GM12878 (cell line): Measurements from ENCODE around the gene NID1. TPM values are rescaled to one million over a fixed set of nuclear protein-coding genes. Genes with fewer than 3 reads are reported as not detected.

Source experiments
- ATAC-seq: fragments of 200-7000 bp; cut with Tn5 transposase; 3 replicates; pipeline ENCODE4 v1.9.1; 2020; ENCODE audit warnings: mild to moderate bottlenecking, moderate library complexity
- BruUV-seq: library from RNA; stranded (reverse); fragments of 400-500 nt; replicated peaks from 2 replicates; lab custom pipeline; 2021; lab: Mats Ljungman, UMichigan
- CTCF ChIA-PET: fragments of 300-600 bp; sonication (Branson Sonifier 250); formaldehyde crosslinking; extraction: SDS; loops from one replicate; lab custom pipeline; 2021; ENCODE audit warnings: inconsistent platforms; lab: Yijun Ruan, JAX
- POLR2A ChIA-PET: fragments of 350-600 bp; formaldehyde crosslinking; extraction: SDS; loops from one replicate; lab custom pipeline; 2021; ENCODE audit warnings: inconsistent platforms; lab: Charles Lee
- RAD21 ChIA-PET: fragments of 300-600 bp; sonication (Branson Sonifier 250); formaldehyde crosslinking; loops from one replicate; lab custom pipeline; 2023; ENCODE audit warnings: antibody characterized with exemption; ENCODE audit not compliant: unreplicated experiment; lab: Charles Lee
- SMC1A ChIA-PET: fragments of 300-600 bp; sonication (Branson Sonifier 250); formaldehyde crosslinking; loops from one replicate; lab custom pipeline; 2023; ENCODE audit not compliant: unreplicated experiment, uncharacterized antibody; lab: Charles Lee
- DNase-seq: peaks from one replicate; pipeline ENCODE4 v3.0.0-alpha.2; 2011; ENCODE audit warnings: low read depth, low spot score
- FAIRE-seq: peaks from 3 replicates; lab custom pipeline; 2011; peaks lifted over from hg19 to GRCh38; lab: Jason Lieb, UNC
- H2AFZ ChIP-seq: 2 replicates; pipeline ENCODE4 v1.6.0; 2011; ENCODE audit warnings: low read depth, low read length, control low read depth; ENCODE audit not compliant: control insufficient read depth
- H3K27ac ChIP-seq: 2 replicates; pipeline ENCODE4 v1.5.1; 2011; ENCODE audit warnings: control low read depth; ENCODE audit not compliant: control insufficient read depth, insufficient read depth
- H3K27me3 ChIP-seq, 2 experiments: replicated peaks in 1 of 2; 2 replicates each; pipeline versions ENCODE4 v1.6.0 to v1.6.1; 2011; ENCODE audit warnings: low read length in 1 of 2; ENCODE audit not compliant: control insufficient read depth in 2 of 2, insufficient read depth in 2 of 2
- H3K36me3 ChIP-seq, 2 experiments: 2 replicates each; pipeline ENCODE4 v1.5.1; 2011; ENCODE audit warnings: low read length in 1 of 2; ENCODE audit not compliant: control insufficient read depth in 2 of 2, insufficient read depth in 2 of 2
- H3K4me1 ChIP-seq: 2 replicates; pipeline ENCODE4 v1.6.1; 2011; ENCODE audit warnings: mild to moderate bottlenecking, low read length, moderate library complexity, mixed read lengths; ENCODE audit not compliant: control insufficient read depth, insufficient read depth
- H3K4me2 ChIP-seq: 2 replicates; pipeline ENCODE4 v1.6.0; 2011; ENCODE audit warnings: control low read depth; ENCODE audit not compliant: control insufficient read depth, insufficient read depth
- H3K4me3 ChIP-seq: fragments of 200-600 bp; sonication (generic); 2 replicates; pipeline ENCODE4 v1.5.1; 2016
- H3K79me2 ChIP-seq: 2 replicates; pipeline ENCODE4 v1.6.0; 2011; ENCODE audit warnings: low read length; ENCODE audit not compliant: control insufficient read depth, insufficient read depth
- H3K9ac ChIP-seq: 2 replicates; pipeline ENCODE4 v1.8.0; 2011; ENCODE audit warnings: low read length, control low read depth, mixed read lengths; ENCODE audit not compliant: control insufficient read depth, insufficient read depth
- H3K9me3 ChIP-seq: replicated peaks from 3 replicates; pipeline ENCODE4 v1.5.1; 2011; ENCODE audit warnings: mild to moderate bottlenecking, low read length; ENCODE audit not compliant: control insufficient read depth, insufficient read depth
- H4K20me1 ChIP-seq: 2 replicates; pipeline ENCODE4 v1.6.0; 2011; ENCODE audit not compliant: control insufficient read depth, insufficient read depth
- CHD2 ChIP-seq: IDR thresholded peaks from 2 replicates; pipeline ENCODE4 v1.6.1; 2011; ENCODE audit warnings: low read depth, low read length, improper control_type of control experiment, borderline replicate concordance
- CUX1 ChIP-seq: IDR thresholded peaks from 2 replicates; pipeline ENCODE4 v1.6.1; 2012; ENCODE audit warnings: improper control_type of control experiment, low read depth, low read length; ENCODE audit not compliant: insufficient replicate concordance
- GATAD2B ChIP-seq: fragments of 450-650 bp; conservative IDR thresholded peaks from 2 replicates; pipeline ENCODE4 v1.6.1; 2017; ENCODE audit warnings: low read depth, mild to moderate bottlenecking, moderate library complexity
- MAX ChIP-seq: IDR thresholded peaks from 2 replicates; pipeline ENCODE4 v1.6.1; 2012; ENCODE audit warnings: low read depth, low read length, improper control_type of control experiment
- PML ChIP-seq: IDR thresholded peaks from 2 replicates; pipeline ENCODE4 v1.6.1; 2012; ENCODE audit warnings: low read length, inconsistent platforms
- SIX5 ChIP-seq: IDR thresholded peaks from 2 replicates; pipeline ENCODE4 v1.6.1; 2011; ENCODE audit warnings: mild to moderate bottlenecking, low read depth, low read length, moderate library complexity; ENCODE audit not compliant: severe bottlenecking
- STAT3 ChIP-seq: IDR thresholded peaks from 2 replicates; pipeline ENCODE4 v1.6.1; 2011; ENCODE audit warnings: low read depth, low read length, improper control_type of control experiment
- TBL1XR1 ChIP-seq: IDR thresholded peaks from 2 replicates; pipeline ENCODE4 v1.6.1; 2012; ENCODE audit warnings: low read depth, low read length, improper control_type of control experiment
- WGBS: methylation state at CpG from one replicate; pipeline ENCODE4 v1.1.6; 2016; ENCODE audit warnings: low lambda C conversion rate; ENCODE audit not compliant: insufficient replicate concordance, insufficient coverage; ENCODE audit errors: missing lambda C conversion rate; 5-methylcytosine and 5-hydroxymethylcytosine counted together
- in situ Hi-C: fragments of 300-500 bp; cut with MboI; formaldehyde crosslinking; loops from 9 replicates; pipeline ENCODE4 v1.14.3; 2018; ENCODE audit warnings: mixed read lengths
- intact Hi-C: fragments of 100-400 bp; cut with micrococcal nuclease; formaldehyde crosslinking; loops from one replicate; pipeline ENCODE4 v1.14.2; 2022; ENCODE audit not compliant: unreplicated experiment
- polyA plus RNA-seq, 11 experiments: library from polyadenylated mRNA; depleted of rRNA in 4 of 11; unstranded in 6 of 11; stranded (reverse) in 5 of 11; fragments of >200 nt; fragmentation: Nextera tagmentation in 4 of 11; fragmentation: Illumina TruSeq in 1 of 11; extraction: Ambion mirVana in 4 of 11; extraction: Trizol in 1 of 11; gene quantifications; 1 replicate in 1 of 11; 2 replicates in 10 of 11; pipeline versions ENCODE4 v1.2.1 to v1.2.3, GENCODE V29; 2011 to 2016; ENCODE audit warnings: inconsistent platforms in 2 of 11, missing spikeins in 2 of 11, low read depth in 1 of 11
- total RNA-seq, 4 experiments: library from RNA; depleted of rRNA in 3 of 4; stranded (reverse); fragments of >200 nt in 3 of 4; fragmentation: Illumina TruSeq in 1 of 4; extraction: Trizol in 1 of 4; gene quantifications; 2 replicates each; pipeline versions ENCODE4 v1.2.1 to v1.2.3, GENCODE V29; 2013 to 2021

Gene NID1
- total and polyA plus RNA-seq, 10 of the 15 experiments (the other 5 are each of a cell fraction or from before 2014, with no cell fraction given): 4.2 to 25.7 (median 11.3) TPM

- peaks cover 4% of the 10 kb centered on the region; the same call in 2 of the 3 replicates for H3K9me3 ChIP-seq
- in situ Hi-C loops: no loop called here
- no peak for TF ChIP-seq CHD2
- no peak for TF ChIP-seq SIX5
- TF ChIP-seq GATAD2B: no peak
- TF ChIP-seq PML: 0 out of 2 replicates have a peak, but pooled peaks have one; percentile 14
- no peak for TF ChIP-seq MAX
- TF ChIP-seq, all 136 proteins: peak for 1
- 93% methylated on average over 3 of the region's 3 CpGs for WGBS
- H3K4me3 ChIP-seq: no peak overlapping the region
- H3K4me1 ChIP-seq: peaks cover 43% of the 10 kb centered on the region
- H3K79me2 ChIP-seq: no peaks in the 10 kb centered on the region; the same call in 1 of the 2 replicates
- CTCF ChIA-PET: interaction anchor here (0.6 to 3.2 kb wide), 8 partner anchors 10 to 99 kb away, joined by 3 to 24 read pairs (median 4); partner anchors contain the start of gene NID1
- no peaks in the 10 kb centered on the region for H3K36me3 ChIP-seq
- H3K27me3 ChIP-seq: no peaks in the 10 kb centered on the region
- ATAC-seq (no peak), DNase-seq (no peak), FAIRE-seq (no peak)
- peak overlapping the region; percentile 20; the same call in 1 of the 2 replicates for H3K27ac ChIP-seq
- H3K9ac ChIP-seq: no peak overlapping the region
- H2AFZ ChIP-seq: no peak overlapping the region
- POLR2A ChIA-PET: interaction anchor here (0.5 to 1.4 kb wide), 5 partner anchors 9 to 69 kb away, joined by 3 to 4 read pairs (median 3); partner anchors contain the start of gene NID1
- BruUV-seq: no TSS peak
- RAD21 ChIA-PET: interaction anchor here (0.8 to 2.5 kb wide), 9 partner anchors 8 to 152 kb away, joined by 3 to 17 read pairs (median 3); partner anchors contain the start of gene NID1
- intact Hi-C loops: loop anchor here (5.0 kb wide), 2 partner anchors 113 to 287 kb away; partner anchors contain the start of gene ERO1B
- no peak overlapping the region for H3K4me2 ChIP-seq
- no peaks in the 10 kb centered on the region for H4K20me1 ChIP-seq
- SMC1A ChIA-PET: interaction anchor here (1.2 to 2.4 kb wide), 6 partner anchors 9 to 38 kb away, joined by 4 to 24 read pairs (median 6); no protein-coding TSS in a partner anchor
Measured at GRCh38 chr1:235995511-235995910, 69.4 kb downstream of the NID1 start.

GRCh38 chr1:235993652-235994051, 71.2 kb downstream of the NID1 start:
- CTCF ChIA-PET: interaction anchor here (3.2 kb wide), 1 partner anchor 22 kb away, joined by 24 read pairs; no protein-coding TSS in a partner anchor
- Histone ChIP-seq H3K9me3 (peaks cover 12% of the 10 kb centered on the region; the same call in 2 of the 3 replicates), H3K27ac (no peak overlapping the region), H3K79me2 (no peaks in the 10 kb centered on the region), H3K36me3 (no peaks in the 10 kb centered on the region; a peak in 1 of 4 replicates), H3K4me2 (no peak overlapping the region), H3K4me3 (no peak overlapping the region), H3K9ac (no peak overlapping the region), H2AFZ (no peak overlapping the region), H3K4me1 (peaks cover 33% of the 10 kb centered on the region), H3K27me3 (no peaks in the 10 kb centered on the region), H4K20me1 (no peaks in the 10 kb centered on the region)
- RAD21 ChIA-PET: no interaction called here
- FAIRE-seq: no peak
- ATAC-seq: no peak
- BruUV-seq: no TSS peak
- SMC1A ChIA-PET: no interaction called here
- 97% methylated on average over 31 of the region's 31 CpGs for WGBS
- intact Hi-C loops: no loop called here
- no peak for DNase-seq
- in situ Hi-C loops: no loop called here
- POLR2A ChIA-PET: no interaction called here
- TF ChIP-seq TBL1XR1 (no peak), STAT3 (no peak), CUX1 (no peak)
